Urothelium cell line (cell line): Measurements from ENCODE around the gene LZTR1.
A peak's percentile ranks its signal among the peaks of the same experiment; 100 is the strongest.

ENCODE experiments used
- DNase-seq: peaks from one replicate; pipeline ENCODE4 v3.0.0; 2011; ENCODE audit warnings: low spot score, mixed read lengths
- FAIRE-seq: peaks from 2 replicates; lab custom pipeline; 2011; peaks lifted over from hg19 to GRCh38; lab: Jason Lieb, UNC

The LZTR1 gene

DNA sequence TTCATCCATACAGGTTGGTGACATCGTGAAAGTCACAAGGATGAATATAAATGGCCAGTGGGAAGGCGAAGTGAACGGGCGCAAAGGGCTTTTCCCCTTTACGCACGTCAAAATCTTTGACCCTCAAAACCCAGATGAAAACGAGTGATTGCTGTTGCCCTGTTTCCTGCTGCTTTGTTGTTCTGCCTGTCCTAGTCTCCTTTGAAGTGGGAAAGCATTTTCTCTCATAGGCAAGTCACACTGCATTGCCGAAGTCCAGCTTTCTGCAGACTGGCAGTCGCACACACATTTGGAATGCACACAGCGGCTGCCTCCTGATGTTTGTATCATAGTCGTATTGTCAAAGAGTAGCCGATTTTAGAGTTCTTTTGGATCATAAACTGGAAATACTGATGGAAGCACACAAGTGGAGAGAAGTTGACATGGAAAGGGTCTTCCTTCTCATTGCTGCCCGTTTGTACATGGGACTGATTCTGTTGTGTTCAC, 32.4 kb upstream of the LZTR1 start:
- DNase-seq (no peak), FAIRE-seq (peak; percentile 40)

GRCh38 chr22:20951151-20951931, 30.8 kb upstream of the LZTR1 start:
- no peak for DNase-seq
- FAIRE-seq, result no peak

DNA sequence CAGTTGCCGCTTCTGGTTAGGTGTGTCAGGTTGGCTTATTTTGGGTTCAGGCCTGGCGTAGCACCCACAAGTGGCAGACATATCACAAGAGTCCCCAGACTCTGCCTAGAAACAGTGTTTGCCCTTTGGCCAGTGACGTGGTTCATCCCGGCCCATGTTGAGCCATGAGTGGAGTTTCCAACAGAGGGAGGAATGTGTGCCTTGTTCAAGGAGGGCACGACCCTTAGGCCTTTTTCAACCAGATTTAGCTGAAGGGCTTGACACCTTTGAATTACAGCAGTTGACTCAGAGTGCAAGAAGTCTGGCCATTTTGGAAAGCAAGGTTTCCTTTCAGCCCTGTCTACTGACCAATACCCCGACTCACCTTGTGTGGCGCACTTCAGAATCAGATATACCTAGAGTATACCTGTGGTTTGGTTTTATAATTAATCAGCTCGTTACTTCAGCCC, 30.1 kb upstream of the LZTR1 start:
- no peak for FAIRE-seq
- no peak for DNase-seq

- DNase-seq (no peak), FAIRE-seq (no peak)
These were observed 29.4 kb upstream of the LZTR1 start for GRCh38 chr22:20952544-20953341.

DNA sequence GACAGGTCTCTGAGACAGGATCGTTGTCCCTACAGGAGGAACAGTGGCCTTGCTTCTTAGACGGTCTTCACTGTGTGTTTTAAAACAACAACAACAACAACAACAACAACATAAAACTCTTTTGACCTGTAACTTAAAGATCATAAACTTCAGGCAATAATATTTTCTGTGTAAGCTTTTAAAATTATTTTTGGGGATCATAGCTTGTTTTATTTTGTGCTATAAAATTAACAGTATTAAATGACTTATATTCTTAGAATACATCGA, 28.8 kb upstream of the LZTR1 start:
- DNase-seq (no peak), FAIRE-seq (no peak)

DNA sequence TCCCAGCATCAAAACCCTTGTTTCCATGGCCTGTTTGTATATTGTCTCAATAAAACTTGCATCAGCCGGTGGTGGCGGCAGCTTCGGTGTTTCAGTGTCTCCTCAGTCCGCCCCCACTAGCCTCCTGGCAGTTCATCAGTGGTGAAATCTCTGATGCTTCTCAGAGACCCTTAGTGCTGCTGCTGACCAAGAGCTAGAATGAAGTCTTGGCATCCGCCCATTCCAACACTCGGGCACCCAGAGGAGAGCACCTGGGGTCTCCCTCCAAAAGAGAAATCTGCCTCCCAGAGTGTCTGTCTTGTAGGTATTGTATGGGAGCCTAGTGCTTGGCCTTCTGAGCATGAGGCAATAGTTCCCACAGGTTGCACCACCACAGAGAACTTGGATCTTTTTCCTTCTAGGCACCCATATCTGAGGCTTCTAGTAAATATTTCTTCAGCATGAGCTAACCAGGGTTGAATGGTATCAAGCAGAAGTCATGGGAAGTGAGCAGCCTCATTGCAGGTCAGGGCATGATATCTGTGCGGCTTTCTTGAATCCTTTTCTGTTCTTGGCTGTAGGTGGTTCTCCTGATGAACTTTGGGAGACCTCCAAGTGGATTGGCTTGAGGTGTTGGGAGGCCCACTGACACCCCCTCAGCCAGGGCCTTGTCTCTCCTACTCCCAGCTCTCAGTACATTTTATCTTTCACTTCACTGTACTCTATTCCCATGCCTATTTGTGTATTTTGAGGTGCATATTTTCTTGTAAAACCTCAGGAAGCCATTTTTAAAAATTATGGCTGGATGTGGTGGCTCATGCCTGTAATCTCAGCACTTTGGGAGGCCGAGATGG, 28.2 kb upstream of the LZTR1 start:
- FAIRE-seq (no peak), DNase-seq (no peak)

- DNase-seq (no peak), FAIRE-seq (no peak)
These were observed 26.5 kb upstream of the LZTR1 start for GRCh38 chr22:20955548-20955947.

GRCh38 chr22:20956258-20957101, 25.6 kb upstream of the LZTR1 start:
- no peak for DNase-seq
- FAIRE-seq, result no peak

DNA sequence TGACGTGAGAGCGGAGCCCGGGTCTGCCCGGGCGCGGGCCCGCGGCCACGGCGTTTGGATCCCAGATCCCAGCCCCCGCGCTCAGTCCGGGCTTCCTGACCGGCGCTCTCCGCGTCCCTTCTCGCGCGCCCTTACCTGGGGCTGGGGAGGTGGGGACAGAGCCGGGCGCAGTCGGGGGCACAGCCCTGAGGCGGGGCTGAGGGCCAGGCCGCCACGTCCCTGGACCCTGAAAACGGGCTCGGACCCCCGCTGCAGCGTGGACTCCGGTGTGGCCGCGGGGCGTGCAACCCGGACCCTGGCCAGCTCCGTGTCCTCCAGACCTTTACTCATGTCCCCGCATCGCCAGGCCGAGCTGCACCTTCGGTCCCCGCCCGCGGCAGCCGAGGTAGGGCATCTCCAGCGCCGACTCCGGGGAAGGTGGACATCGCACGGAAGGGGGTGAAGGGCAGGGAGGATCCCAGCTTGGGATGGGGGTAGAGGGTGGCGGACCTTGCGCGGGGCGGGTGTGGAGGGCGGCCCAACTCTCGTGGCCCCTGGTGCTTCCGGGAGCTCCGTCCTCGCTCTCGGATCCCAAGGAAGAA, 24.9 kb upstream of the LZTR1 start:
- FAIRE-seq, result no peak
- no peak for DNase-seq

- FAIRE-seq (no peak), DNase-seq (no peak)
These were observed 24.2 kb upstream of the LZTR1 start for GRCh38 chr22:20957683-20958431.

DNA sequence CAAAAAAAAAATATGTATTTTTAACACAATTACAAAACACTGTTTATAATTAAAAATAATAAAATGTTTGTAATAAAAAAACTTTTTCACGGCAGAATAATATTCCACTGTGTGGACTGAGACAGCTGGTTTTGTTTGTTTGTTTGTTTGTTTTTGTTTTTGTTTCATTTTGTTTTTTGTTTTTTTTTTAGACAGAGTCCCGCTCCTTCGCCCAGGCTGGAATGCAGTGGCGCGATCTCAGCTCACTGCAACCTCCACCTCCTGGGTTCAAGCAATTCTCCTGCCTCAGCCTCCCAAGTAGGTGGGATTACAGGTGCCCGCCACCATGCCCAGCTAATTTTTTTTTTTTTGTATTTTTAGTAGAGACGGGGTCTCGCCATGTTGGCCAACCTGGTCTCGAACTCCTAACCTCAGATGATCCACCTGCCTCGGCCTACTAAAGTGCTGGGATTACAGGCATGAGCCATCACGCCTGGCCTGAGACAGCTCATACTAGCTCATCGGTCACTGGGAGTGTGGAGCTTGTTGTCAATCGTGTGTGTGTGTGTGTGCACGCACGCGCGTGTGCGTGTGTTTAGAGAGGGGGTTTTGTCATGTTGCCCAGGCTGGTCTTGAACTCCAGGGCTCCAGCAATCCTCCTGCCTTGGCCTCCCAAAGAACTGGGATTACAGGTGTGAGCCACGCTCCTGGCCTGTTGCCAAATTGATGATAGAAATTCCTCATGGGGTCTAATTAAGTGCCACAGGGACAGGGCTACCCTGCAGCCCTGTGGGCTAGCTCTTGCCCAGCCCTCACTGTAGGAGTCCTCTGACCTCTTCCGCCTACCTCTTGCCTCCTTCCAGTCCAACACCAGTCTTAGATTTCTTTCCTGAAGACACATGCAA, 22.3 kb upstream of the LZTR1 start:
- DNase-seq (no peak), FAIRE-seq (peak; percentile 61)

- FAIRE-seq (no peak), DNase-seq (no peak)
These were observed 21.5 kb upstream of the LZTR1 start for GRCh38 chr22:20960609-20961008.

DNA sequence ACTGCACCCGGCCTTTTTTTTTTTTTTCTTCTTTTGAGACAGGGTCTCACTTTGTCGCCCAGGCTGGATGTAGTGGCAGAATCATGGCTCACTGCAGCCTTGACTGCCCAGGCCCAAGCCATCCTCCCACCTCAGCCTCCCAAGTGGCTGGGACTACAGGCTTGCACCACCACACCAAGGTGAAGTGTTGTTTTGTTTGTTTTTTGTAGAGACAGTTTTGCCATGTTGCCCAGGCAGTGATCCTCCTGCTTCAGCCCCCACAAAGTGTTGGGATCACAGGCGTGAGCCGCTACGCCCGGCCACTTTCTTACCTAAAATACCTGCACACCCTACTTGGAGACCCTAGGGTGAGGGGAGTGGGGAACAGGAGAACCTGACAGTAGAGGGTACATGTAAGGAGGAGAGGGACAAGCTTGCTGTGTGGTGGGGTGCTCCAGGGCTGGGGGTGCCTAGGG, 19.6 kb upstream of the LZTR1 start:
- FAIRE-seq (peak; percentile 76), DNase-seq (no peak)

- FAIRE-seq (peak; percentile 86), DNase-seq (no peak)
These were observed 18.7 kb upstream of the LZTR1 start for GRCh38 chr22:20963201-20964052.

- FAIRE-seq (peak; percentile 52), DNase-seq (no peak)
These were observed 17.9 kb upstream of the LZTR1 start for GRCh38 chr22:20964090-20964798.

GRCh38 chr22:20964799-20965103, 17.3 kb upstream of the LZTR1 start:
- DNase-seq, result no peak
- FAIRE-seq, result no peak
